ENCODE data around the gene CTSC.
"Not testable (repeated sequence)": the region's sequence is repeated elsewhere in the genome, so short reads cannot be mapped to it uniquely, and the experiment has no call there.

Gene CTSC

GRCh38 chr11:88352139-88352538 lies 14.6 kb upstream of the CTSC start:
- DNase-seq (ENCODE audit: low read depth), result no peak

- no peak for DNase-seq (ENCODE audit: low read depth)
Measured at GRCh38 chr11:88348870-88349269, 11.3 kb upstream of the CTSC start.

- no peak for DNase-seq (ENCODE audit: low read depth)
Measured at GRCh38 chr11:88345949-88346348, 8.4 kb upstream of the CTSC start.

GRCh38 chr11:88345408-88345807 lies 7.9 kb upstream of the CTSC start:
- DNase-seq (ENCODE audit: low read depth), result peak; percentile 35

- no peak for DNase-seq (ENCODE audit: low read depth)
Measured at GRCh38 chr11:88344869-88345268, 7.3 kb upstream of the CTSC start.

- no peak for DNase-seq (ENCODE audit: low read depth)
Measured at GRCh38 chr11:88341522-88342251, 4.2 kb upstream of the CTSC start.

GRCh38 chr11:88340366-88340935 lies 2.9 kb upstream of the CTSC start:
- no peak for DNase-seq (ENCODE audit: low read depth)

GRCh38 chr11:88337987-88338668 lies 592 bp upstream of the CTSC start:
- DNase-seq (ENCODE audit: low read depth), result peak; percentile 70

GRCh38 chr11:88335284-88335683 lies 2.3 kb downstream of the CTSC start:
- DNase-seq (ENCODE audit: low read depth), result no peak

- no peak for DNase-seq (ENCODE audit: low read depth)
Measured at GRCh38 chr11:88333862-88334261, 3.7 kb downstream of the CTSC start.

- no peak for DNase-seq (ENCODE audit: low read depth)
Measured at GRCh38 chr11:88332851-88333250, 4.7 kb downstream of the CTSC start.

GRCh38 chr11:88330826-88331428 lies 6.6 kb downstream of the CTSC start:
- DNase-seq (ENCODE audit: low read depth), result no peak

- DNase-seq (ENCODE audit: low read depth), result no peak
Measured at GRCh38 chr11:88329563-88330250, 7.8 kb downstream of the CTSC start.

- DNase-seq (ENCODE audit: low read depth), result no peak
Measured at GRCh38 chr11:88327462-88328143, 9.9 kb downstream of the CTSC start.

GRCh38 chr11:88327061-88327460 lies 10.5 kb downstream of the CTSC start:
- DNase-seq (ENCODE audit: low read depth), result no peak

- DNase-seq (ENCODE audit: low read depth), result no peak
Measured at GRCh38 chr11:88326099-88326498, 11.4 kb downstream of the CTSC start.

- DNase-seq (ENCODE audit: low read depth), result no peak
Measured at GRCh38 chr11:88324562-88325345, 12.8 kb downstream of the CTSC start.

- DNase-seq (ENCODE audit: low read depth), result not testable (repeated sequence)
Measured at GRCh38 chr11:88322881-88323280, 14.7 kb downstream of the CTSC start.

GRCh38 chr11:88321412-88321811 lies 16.1 kb downstream of the CTSC start:
- not testable (repeated sequence) for DNase-seq (ENCODE audit: low read depth)

GRCh38 chr11:88320149-88320559 lies 17.4 kb downstream of the CTSC start:
- no peak for DNase-seq (ENCODE audit: low read depth)

- no peak for DNase-seq (ENCODE audit: low read depth)
Measured at GRCh38 chr11:88318017-88318416, 19.5 kb downstream of the CTSC start.

All from HS-5 (cell line).